ENCODE results near the gene CSF3. TPM values are rescaled to one million over a fixed set of nuclear protein-coding genes. Genes with fewer than 3 reads are reported as not detected.

Gene CSF3
- total and polyA plus RNA-seq, 2 of the 13 experiments (the other 11 are each of a cell fraction or from before 2014, with no cell fraction given) = 0.09 TPM; not detected in 1

GRCh38 chr17:40063187-40063771 is 48.0 kb downstream of the CSF3 start:
- ChIA-PET POLR2A (interaction anchor here (0.8 to 4.2 kb wide), 9 partner anchors 9 to 77 kb away, joined by 3 to 29 read pairs (median 16); partner anchors contain the start of genes CASC3, MED24 and NR1D1), CTCF (ENCODE audit: low intra/inter-chr PET ratio, low total read pairs) (interaction anchor here (0.8 to 3.0 kb wide), 5 partner anchors 9 to 105 kb away, joined by 3 to 25 read pairs (median 3); no protein-coding TSS in a partner anchor)
- FAIRE-seq (peak; percentile 60), ATAC-seq (peak; percentile 80), DNase-seq (ENCODE audit: low spot score) (peak; percentile 41)
- H3K27me3 ChIP-seq (ENCODE audit: control insufficient read depth in 1 of 2, insufficient read depth in 2 of 2, low read length in 2 of 2) = peaks cover 2 to 22% of the 10 kb centered on the region in 2 experiments; a peak in 4 of 5 replicates
- H3K36me3 ChIP-seq (replicated peaks in 1 of 2; ENCODE audit: control insufficient read depth in 1 of 2, insufficient read depth in 2 of 2, low read length in 2 of 2) = no peaks in the 10 kb centered on the region
- intact Hi-C loops (cut with micrococcal nuclease; ENCODE audit: unreplicated experiment) = loop anchor here (1.0 kb wide), 2 partner anchors 8 to 48 kb away; no protein-coding TSS in a partner anchor
- no TSS peak for BruUV-seq (replicated peaks)
- H3K4me2 ChIP-seq (ENCODE audit: low read depth, low read length) = peak overlapping the region; percentile 98
- H3K9me3 ChIP-seq (ENCODE audit: low read length) = no peaks in the 10 kb centered on the region
- in situ Hi-C loops (cut with HindIII; ENCODE audit: extremely low pct_ligation_motif_present, low pct_unique_long_range_greater_than_20kb) = no loop called here
- H3K4me1 ChIP-seq (ENCODE audit: insufficient read depth, low read length) = peaks cover 80% of the 10 kb centered on the region
- no peaks in the 10 kb centered on the region for H4K20me1 ChIP-seq (ENCODE audit: insufficient read depth, low read length)
- H3K79me2 ChIP-seq (ENCODE audit: insufficient read depth, low read length) = peaks cover 6% of the 10 kb centered on the region
- H3K4me3 ChIP-seq (replicated peaks in 1 of 3; ENCODE audit: insufficient read depth in 1 of 3, low read depth in 2 of 3, low read length in 3 of 3) = peak overlapping the region; percentile 92 to 99 (median 96)
- under 1% methylated on average over 15 of the region's 42 CpGs for WGBS (ENCODE audit: low lambda C conversion rate)
- H3K27ac ChIP-seq (ENCODE audit: extremely low read length, insufficient read depth, low read length) = peak overlapping the region; percentile 68
- peak overlapping the region; percentile 87 for H3K9ac ChIP-seq (ENCODE audit: insufficient read depth, low read depth, low read length)
- H2AFZ ChIP-seq (ENCODE audit: low read length) = no peak overlapping the region
- TF ChIP-seq, protein P1, sequence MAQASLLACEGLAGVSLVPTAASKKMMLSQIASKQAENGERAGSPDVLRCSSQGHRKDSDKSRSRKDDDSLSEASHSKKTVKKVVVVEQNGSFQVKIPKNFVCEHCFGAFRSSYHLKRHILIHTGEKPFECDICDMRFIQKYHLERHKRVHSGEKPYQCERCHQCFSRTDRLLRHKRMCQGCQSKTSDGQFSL (CRISPR knock-in tag; IDR thresholded peaks at IDR 0.05) = 0 out of 2 replicates have a peak, but pooled peaks have one; percentile 10
- TF ChIP-seq ZNF644 (CRISPR knock-in tag; IDR thresholded peaks at IDR 0.05; ENCODE audit: low read depth) (no peak), SSRP1 (CRISPR knock-in tag; IDR thresholded peaks at IDR 0.05) (no peak), SNAPC4 (CRISPR knock-in tag; IDR thresholded peaks at IDR 0.05) (peak; percentile 98), NCOA2 (CRISPR knock-in tag; IDR thresholded peaks at IDR 0.05) (no peak), EZH2 (conservative IDR thresholded peaks at IDR 0.05; ENCODE audit: low read depth, low read length) (no peak), ZHX2 (IDR thresholded peaks at IDR 0.05; ENCODE audit: low read depth) (no peak), ZHX2 (CRISPR knock-in tag; IDR thresholded peaks at IDR 0.05; ENCODE audit: borderline replicate concordance) (no peak), PAF1 (CRISPR knock-in tag; IDR thresholded peaks at IDR 0.05) (no peak), HHEX (CRISPR knock-in tag; IDR thresholded peaks at IDR 0.05) (0 out of 2 replicates have a peak, but pooled peaks have one; percentile 7), TBX2 (CRISPR knock-in tag; IDR thresholded peaks at IDR 0.05; ENCODE audit: borderline replicate concordance) (peak; percentile 71)

Measured in HepG2 (cell line).